ENCODE results near the gene SLC6A3.
"Not testable (repeated sequence)": the region's sequence is repeated elsewhere in the genome, so short reads cannot be mapped to it uniquely, and the experiment has no call there.

Gene SLC6A3

DNA sequence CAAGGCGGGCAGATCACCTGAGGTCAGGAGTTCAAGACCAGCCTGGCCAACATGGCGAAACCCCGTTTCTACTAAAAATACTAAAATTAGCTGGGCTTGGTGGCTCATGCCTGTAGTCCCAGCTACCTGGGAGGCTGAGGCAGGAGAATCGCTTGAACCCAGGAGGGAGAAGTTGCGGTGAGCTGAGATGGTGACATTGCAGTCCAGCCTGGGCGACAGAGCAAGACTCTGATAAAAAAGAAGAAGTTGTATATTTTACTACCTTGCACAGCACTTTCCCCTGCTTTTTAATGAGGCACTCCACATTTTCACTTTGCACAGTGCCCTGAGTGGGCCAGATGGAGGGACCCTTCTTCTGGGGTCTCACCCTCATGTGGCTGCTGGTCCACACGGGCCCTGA, 84.9 kb downstream of the SLC6A3 start:
- DNase-seq (ENCODE audit: extremely low spot score, insufficient read length, low read depth); FAIRE-seq: not testable (repeated sequence)

DNA sequence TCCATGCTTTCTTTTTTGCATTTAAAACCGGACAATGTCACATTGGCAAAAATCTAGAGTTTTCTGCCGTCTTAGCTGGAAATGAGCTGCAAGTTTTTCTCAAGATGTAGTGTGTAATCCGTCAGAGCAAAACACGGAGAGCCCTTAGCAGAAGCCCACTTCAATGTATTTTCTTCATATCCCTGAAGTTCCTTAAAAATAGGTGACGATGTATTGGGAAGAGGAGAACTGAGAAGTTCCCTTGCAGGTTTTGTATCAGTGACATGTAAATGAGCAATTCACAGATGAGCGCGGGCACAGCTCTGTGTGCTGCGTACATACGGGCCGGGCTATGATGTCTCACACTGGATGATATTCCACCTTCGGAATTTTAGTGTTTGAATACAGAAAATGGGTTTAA, 85.5 kb downstream of the SLC6A3 start:
- no peak for DNase-seq (ENCODE audit: extremely low spot score, insufficient read length, low read depth)
- no peak for FAIRE-seq

DNA sequence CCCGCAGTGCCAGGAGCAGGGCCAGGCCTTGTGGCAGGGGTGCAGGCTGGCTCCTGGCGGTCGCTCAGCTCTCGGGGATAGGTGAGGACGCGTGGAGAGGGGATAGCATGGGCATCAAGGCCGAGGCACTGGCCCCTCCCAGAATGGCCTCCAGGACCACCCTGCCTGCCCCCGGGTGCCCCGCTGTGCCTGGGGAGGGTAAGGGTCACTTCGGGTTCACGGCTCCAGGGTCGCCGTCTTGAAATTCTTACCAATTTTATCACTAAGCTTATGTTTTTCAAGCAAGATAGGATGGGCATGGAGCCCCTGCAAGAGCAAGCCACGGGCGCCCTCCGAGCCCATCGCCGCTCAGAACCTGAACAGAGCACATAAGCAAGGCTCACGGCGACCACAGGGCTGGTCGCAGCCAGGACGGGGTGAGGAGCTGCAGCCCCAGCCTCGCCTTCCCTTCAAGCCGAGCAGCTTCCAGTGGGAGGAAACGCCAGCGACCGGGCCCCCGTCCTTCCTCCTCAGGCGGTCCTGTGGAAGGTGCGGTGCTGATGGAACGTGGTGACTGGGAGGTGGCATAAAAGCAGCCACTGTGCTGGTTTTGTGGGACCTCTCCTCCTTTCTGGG, 86.1 kb downstream of the SLC6A3 start:
- DNase-seq (ENCODE audit: extremely low spot score, insufficient read length, low read depth) (no peak), FAIRE-seq (no peak)

DNA sequence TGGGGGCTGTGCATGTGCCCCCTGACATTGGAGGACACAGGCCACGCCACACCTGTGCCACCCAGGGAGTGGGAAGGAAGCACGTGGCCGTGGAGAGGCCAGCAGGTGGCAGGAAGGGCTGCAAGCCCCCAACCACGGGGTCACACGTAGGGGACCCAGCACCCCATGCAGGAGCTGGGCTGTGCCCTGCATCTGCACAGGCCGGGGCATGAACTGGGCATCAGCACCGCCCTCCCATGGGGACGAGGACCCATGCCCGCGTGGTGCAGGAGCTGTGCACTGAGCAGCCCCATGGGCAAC, 86.6 kb downstream of the SLC6A3 start:
- FAIRE-seq (no peak), DNase-seq (ENCODE audit: extremely low spot score, insufficient read length, low read depth) (no peak)

DNA sequence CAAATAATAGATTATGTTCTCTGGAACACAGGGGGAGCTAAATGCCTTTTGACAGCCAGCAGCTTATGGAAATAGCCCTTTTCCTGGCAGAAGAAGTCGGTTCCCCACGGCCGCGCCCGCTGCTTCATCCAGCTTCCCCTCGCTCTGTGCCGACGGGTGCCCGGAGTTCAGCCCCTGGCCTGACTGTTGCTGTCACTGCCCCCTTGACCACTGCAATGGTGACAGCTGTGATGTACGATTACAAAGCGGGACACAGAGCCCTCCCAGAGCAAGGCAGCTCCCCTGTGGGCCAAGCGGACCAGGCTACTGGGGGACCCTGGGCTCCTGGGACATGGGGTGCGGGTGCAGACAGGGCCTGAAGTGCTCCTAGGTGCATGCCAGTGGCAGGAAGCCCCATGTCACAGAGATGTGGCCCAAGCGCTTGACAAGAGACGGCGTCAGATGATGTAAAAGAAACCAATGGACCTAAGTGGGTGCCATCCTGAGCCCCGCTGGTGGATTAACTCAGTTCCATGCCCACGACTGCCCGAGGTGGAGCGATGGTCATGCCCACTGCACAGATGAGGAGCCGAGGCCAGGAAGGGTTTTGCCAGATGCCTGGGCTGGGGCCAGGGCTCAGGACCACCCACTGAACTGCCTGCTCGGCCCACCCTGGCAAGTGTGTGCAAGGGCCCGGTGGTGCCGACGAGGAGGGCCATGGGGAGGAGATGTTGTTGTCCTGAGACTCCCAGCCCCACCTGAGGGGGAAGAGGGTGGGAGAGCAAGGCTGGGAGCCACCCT, 87.1 kb downstream of the SLC6A3 start:
- DNase-seq (ENCODE audit: extremely low spot score, insufficient read length, low read depth) (no peak), FAIRE-seq (no peak)

DNA sequence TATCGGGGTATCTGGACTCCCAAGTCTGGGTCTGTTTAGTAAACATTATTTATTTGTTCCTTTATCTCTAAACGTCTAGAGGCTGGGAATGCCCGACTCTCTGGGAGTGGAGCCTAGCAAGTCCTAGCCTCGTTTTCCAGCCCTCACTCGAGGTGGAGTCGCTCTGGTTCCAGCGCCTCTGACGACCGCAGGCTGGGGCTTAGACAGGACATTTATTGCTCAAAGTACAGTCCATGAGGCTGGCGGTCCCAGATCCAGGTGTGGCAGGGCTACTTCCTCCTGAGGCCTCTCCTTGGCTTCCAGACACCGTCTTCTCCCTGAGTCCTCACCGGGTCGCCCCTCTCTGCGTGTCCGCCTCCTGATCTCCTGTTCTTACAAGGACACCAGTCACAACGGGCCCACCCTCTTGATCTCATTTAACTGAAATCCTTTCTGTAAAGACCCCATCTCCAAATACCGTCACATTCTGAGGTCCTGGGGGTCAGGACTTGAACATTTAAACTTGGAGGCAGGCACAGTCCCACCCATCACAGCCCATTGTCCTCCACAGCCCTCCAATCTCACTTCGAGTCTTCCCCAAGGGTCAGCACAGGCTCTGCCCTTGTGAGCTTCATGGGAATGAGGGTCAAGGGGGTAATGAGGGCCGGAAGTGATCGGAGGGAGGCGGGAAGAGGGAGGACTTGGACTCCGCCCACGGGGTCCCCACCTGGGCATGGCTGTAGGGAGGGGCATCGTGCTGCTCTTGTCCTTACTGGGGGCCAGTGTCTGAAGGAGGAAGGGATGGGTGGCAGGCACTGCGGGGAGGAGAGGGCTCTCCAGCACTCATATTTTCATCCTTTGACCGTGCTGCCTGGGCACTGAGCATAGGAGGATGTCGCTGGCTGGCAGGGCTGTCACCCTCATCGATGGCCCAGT, 88.1 kb downstream of the SLC6A3 start:
- no peak for DNase-seq (ENCODE audit: extremely low spot score, insufficient read length, low read depth)
- no peak for FAIRE-seq

DNA sequence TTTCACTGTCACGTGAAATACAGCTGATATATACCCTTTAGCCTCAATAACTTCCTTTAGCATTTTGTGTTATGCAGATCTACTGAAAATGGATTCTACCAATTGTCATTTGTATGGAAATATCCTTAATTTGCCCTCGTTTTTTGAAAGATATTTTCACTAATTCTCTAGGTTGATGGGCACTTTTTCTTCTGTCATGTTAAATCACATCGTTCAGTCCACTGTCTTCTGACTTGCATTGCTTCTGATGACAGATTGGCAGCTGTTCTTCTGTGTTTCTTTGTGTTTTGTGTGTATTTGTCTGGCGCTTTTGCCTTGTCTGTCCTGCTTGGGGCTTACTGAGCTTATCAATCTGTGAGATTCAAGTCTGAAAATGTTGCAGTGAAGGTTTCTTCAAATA, 90.7 kb downstream of the SLC6A3 start:
- FAIRE-seq (no peak), DNase-seq (ENCODE audit: extremely low spot score, insufficient read length, low read depth) (no peak)

DNA sequence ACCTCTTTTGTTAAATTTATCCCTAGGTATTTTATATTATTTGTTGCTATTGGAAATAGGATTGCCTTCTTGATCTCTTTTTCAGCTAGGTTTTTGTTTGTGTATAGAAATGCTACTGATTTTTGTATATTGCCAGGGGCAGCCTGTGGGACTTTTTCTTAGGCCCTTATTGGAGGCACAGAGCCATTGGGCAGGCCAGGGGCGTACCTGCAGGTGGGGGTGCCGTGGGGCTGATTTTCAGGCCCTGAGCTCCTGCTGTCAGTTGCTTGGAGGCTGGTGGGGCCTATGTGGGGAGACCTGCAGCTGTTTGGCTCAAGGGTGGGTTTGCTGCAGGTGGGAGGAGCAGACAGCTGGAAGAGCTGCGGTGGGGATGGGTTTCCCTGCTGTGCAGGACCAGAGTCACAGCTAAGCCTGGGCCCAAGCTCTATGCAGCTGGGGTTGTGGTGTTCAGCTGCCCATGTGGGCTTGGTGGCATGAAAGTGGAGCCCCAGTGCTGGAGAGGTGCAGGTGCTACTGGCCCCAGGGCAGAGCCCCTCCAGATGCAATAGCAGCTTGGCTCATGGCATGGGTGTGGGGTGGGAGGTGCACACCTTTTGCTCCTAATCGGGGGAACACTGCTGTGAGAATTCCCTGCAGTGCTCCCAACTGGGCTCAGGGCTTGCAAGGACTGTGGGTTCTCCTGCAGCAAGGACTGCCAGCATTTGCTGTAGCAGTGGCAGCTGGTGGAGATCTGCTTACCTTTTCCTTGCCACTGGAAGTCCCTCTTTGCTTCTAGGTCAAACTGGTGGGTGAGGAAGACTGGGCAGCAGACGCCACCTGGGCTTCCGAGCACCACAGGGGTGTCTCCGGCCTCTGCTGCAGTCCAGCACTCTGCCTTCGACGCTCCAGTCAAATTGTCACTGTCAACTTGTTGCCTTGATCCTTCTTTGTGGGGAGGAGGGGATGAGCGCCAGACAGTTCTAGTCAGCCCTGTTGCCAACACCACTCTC, 92.7 kb downstream of the SLC6A3 start:
- DNase-seq (ENCODE audit: extremely low spot score, insufficient read length, low read depth) = no peak
- no peak for FAIRE-seq

DNA sequence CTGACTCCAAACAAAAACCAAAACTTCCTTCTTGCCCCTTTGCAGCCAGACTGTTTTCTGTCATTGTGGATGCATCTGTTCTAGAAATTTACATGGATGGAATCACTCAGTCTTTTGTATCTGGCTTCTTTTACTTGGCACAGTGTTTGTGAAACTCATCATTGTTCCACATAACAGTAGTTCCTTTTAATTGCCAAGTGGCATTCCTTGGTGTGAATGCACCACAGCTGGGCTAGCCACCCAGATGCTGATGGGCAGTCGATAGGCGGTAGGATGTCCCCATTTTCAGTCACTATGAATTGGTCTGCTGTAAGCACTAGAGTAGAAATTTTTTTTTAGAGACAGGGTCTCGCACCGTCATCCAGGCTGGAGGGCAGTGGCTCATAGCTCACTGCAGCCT, 94.1 kb downstream of the SLC6A3 start:
- FAIRE-seq (no peak), DNase-seq (ENCODE audit: extremely low spot score, insufficient read length, low read depth) (no peak)

DNA sequence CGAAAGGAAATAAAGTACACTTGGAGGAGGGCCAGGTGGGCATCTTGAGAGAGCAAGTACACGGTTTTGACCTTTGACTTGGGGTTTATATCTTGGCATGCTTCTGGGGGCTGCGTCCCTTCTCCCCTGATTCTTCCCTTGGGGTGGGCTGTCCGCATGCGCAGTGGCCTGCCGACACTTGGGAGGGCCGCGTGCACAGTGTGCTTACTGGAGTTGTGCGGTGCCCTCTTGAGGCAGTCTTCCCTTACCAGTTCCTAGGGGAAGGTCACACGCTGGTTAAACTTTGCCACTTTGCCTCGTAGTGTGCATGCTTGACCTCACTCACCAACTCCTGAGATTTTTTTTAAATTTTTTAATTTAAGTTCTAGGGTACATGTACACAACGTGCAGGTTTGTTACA, 96.0 kb downstream of the SLC6A3 start:
- DNase-seq (ENCODE audit: extremely low spot score, insufficient read length, low read depth) (no peak), FAIRE-seq (no peak)

DNA sequence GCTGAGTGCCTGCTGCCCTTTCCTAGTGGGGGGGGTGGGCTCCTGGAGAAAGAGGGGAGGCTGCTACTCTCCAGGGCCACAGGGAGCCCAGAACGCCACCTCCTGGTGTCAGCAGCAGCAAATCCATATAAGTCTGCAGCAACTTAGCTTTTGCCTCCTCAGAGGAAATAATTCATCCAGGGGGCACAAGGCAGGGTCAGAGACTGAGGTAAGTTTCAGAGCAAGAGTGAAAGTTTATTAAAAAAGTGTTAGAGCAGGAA, 96.3 kb downstream of the SLC6A3 start:
- FAIRE-seq = no peak

DNA sequence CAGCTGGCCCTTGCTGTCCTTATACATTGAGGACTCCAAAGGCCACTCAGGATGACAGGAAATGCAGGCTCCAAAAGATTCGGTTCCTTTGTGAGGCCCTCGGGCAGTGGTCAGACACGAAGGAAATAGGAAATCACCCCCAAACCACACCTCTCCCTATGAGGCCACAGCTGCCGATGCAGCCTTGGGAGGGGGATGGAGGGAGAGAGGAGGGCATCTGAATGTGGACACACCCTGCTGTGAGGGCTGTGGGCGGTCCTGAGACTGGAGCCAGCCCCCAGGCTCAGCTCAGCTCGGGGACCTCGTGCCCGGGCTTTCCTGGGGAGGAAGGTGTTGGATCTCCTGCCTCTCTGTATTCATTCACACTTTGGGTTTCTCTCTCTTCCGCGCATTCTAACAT, 97.7 kb downstream of the SLC6A3 start:
- DNase-seq (ENCODE audit: extremely low spot score, insufficient read length, low read depth) (no peak), FAIRE-seq (no peak)

More for the DNA sequence above, 96.3 kb downstream of the SLC6A3 start:
- no peak for DNase-seq (ENCODE audit: extremely low spot score, insufficient read length, low read depth)

DNA sequence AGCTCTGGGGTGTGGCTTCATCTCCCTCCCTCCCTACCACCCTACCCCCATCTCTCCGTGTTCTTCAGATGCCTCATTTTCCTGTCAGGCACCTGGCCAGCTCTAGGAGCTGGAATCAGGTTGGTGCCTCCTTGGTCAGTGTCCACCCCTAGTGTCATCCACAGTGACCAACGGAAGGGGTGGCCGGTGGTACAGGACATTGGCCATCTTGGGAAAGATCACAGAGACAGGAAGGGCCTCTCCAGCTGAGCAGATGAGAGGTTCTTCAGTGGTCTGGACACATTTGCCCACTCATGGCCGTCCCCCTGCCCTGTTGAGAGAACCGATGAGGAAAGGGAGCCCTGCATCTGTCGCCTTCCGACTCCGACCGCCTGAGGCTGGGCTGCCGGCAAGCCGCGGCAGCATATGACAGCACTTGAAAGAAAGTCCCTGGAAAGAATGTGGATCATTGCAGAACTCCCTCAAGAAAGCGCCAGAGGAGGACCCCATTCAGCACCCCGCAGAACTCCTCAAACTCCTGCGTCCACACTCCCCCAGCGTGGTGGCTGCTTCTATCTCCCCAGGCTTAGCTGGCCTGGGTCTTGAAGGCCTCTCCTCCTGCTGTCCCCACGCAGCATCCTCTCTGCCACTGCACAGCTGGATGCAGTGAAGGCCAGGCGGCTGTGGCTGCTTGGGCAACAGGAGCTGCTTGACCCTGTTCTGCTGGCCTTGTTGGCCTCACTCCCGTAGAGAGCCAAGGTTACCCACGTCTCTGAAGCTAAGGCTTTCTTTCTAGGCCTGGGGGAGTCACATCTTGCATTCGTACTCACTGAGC, 98.4 kb downstream of the SLC6A3 start:
- DNase-seq (ENCODE audit: extremely low spot score, insufficient read length, low read depth) = no peak
- FAIRE-seq = no peak

DNA sequence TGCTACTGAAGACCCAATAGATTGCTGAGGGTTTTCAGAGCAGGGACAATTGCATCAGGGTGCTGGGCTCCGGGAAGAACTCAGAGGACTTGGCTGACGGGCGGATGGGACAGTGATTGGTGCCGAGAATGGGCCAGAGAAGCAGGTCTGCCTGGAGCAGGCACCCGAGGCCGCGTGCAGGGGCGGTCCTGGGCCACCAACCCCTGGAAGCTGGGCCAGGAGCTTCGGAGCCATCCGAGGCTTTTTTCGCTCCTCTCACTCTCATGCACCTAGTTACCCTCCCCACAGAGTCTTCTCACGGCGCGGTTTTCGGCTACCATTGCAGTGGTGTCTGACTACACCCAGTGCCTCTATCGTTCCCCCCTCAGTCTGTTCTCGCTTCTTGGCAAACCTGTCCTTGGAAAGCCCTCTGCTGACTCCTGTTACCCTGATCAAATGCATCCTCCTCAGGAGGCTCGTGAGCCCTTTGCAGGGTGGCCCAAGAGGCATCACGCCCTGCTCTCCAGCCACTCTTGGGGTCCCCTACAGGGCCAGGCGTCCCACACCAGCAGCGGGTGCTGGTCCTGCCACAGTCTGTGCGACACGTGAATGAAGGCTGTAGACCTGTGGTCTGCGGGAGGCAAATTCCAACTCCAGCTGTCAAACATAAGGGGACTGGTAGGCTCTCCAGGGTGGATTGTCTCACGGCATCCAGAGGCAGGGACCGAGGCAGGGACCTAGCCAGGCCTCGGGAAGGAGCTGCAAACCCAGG, 99.2 kb downstream of the SLC6A3 start:
- FAIRE-seq (no peak), DNase-seq (ENCODE audit: extremely low spot score, insufficient read length, low read depth) (no peak)

DNA sequence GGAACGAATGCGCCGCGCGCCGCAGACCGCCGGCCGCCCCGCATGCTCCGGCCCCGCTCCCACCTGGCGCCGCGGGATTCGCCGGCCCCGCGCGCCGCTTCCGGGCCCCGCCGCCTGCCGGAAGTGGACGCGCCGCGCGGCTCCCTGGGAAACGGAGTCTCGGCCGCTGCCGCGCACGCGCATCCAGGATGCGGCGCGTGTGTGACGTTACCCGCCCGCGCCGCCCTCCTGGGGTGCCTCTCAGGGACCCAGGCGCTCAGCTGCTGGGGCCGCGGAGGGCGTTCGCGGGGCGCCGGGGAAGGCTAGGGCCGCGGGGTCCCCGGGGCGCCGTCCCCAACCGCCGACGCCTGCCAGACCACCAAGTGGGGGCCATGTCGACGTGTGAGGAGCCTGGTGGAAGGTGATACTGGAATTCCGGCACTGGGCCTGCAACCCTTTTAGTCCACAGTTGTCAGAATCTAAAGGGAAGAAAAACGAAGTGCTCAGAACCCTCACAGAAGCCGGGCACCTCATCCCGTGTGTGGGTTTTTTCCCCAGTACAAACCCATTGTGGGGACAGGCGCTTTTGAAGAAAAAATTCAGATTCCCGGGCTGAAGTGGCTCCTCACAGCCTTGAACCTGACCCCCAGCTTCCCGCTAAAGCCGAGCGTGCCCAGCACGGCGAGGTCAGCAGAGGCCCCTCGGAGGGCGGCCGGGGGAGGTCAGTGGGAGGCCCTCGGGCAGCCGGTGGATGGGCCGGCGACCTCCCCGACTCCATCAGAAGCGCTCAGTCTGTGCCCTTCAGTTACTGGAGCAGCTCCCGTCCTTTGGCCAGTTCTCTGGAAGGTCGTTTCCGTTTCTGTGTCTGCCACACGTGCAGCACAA, 100.0 kb downstream of the SLC6A3 start, which contains the start of gene CLPTM1L:
Gene CLPTM1L, minus strand, starts transcription at position 125 of the 864 bp plus-strand sequence. CDS start 258 bp downstream, outside the sequence.
- FAIRE-seq (peak; percentile 49), DNase-seq (ENCODE audit: extremely low spot score, insufficient read length, low read depth) (peak; percentile 99)

DNA sequence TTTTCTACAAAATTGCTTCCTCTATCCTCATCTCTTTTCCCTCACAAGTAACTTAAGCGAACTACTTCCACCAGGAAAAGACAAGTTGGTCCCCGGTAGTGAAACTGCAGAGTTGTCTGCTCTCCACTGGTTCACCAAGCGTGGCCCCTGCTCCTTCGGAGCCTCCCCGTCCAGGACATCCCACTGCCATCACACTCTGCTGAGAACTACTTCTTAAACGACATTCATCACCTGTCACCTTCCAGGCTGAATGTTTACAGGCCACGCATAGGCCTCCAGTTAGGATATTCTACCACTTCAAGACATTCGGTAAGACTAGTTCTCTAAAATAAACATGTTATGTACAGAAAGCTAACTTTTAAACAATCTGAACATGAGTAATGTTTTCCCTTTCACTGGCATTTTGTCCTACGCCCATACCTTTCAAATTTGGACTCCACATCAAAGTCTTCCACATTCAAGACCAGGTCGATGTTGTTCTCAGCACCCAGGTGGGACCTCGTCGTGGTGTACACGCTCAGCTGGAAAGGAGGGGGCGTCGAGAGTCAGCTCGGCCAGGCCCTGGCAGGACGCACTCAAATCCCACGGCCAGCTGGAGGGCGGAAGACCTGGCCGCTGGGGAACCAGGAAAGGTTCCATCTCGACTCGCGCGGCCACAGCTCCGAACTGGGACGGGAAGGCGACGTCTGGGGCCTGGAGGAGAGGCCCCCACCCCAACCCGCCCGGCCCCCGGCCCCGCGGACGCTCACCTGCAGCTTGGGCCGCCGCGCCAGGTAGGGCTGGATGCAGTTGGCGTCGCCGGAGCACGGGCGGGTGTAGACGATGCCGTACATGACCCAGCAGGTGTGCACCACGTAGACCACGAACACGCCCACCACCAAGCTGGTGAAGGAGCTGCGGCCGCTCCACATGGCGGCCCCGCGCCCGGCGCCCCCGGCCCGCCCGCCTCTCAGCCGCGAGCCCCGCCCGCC, 101.0 kb downstream of the SLC6A3 start:
- FAIRE-seq (no peak), DNase-seq (ENCODE audit: extremely low spot score, insufficient read length, low read depth) (no peak)

Measured in GM18507 (cell line).